K562 (cell line): ENCODE measurements around the gene NCOA4. TPM values are rescaled to one million over a fixed set of nuclear protein-coding genes. Genes with fewer than 3 reads are reported as not detected.
"Not testable (repeated sequence)": the region's sequence is repeated elsewhere in the genome, so short reads cannot be mapped to it uniquely, and the experiment has no call there.

Source experiments
- ATAC-seq: fragments of 200-7000 bp; cut with Tn5 transposase; 3 replicates; pipeline ENCODE4 v1.9.1; 2020; ENCODE audit warnings: moderate library complexity
- BruUV-seq: library from RNA; stranded (reverse); fragments of 400-500 nt; replicated peaks from 2 replicates; lab custom pipeline; 2021; lab: Mats Ljungman, UMichigan
- CTCF ChIA-PET: fragments of 300-600 bp; formaldehyde crosslinking; extraction: SDS; loops from one replicate; lab custom pipeline; 2021; ENCODE audit warnings: low intra/inter-chr PET ratio; lab: Yijun Ruan, JAX
- POLR2A ChIA-PET: fragments of 300-600, 350-650 bp; sonication (Branson Sonifier 250); formaldehyde crosslinking; extraction: SDS; loops from one replicate; lab custom pipeline; 2021; ENCODE audit warnings: antibody characterized with exemption, inconsistent platforms; lab: Yijun Ruan, JAX
- DNase-seq, 4 experiments: peaks; one replicate each; pipeline versions ENCODE4 v3.0.0 to v3.0.0-alpha.2; 2011 to 2018; ENCODE audit warnings: low spot score in 3 of 4, mixed read lengths in 3 of 4; ENCODE audit errors: extremely low read depth in 1 of 4
- FAIRE-seq: peaks from 2 replicates; lab custom pipeline; 2011; peaks lifted over from hg19 to GRCh38; lab: Jason Lieb, UNC
- H2AFZ ChIP-seq: 2 replicates; pipeline ENCODE4 v1.6.0; 2011; ENCODE audit warnings: low read depth, low read length, control low read depth, inconsistent platforms
- H3K27ac ChIP-seq: fragments of 200-600 bp; 3 replicates; pipeline ENCODE4 v1.8.0; 2011; ENCODE audit warnings: low read depth, mild to moderate bottlenecking, control low read depth, inconsistent platforms, low read length, moderate library complexity, mixed read lengths; ENCODE audit errors: extremely low read depth
- H3K27me3 ChIP-seq, 2 experiments: fragments of 300-600 bp in 1 of 2; 2 replicates in 1 of 2; 3 replicates in 1 of 2; pipeline versions ENCODE4 v1.6.0 to v1.8.0; 2011; ENCODE audit warnings: inconsistent platforms in 2 of 2, low read length in 2 of 2, mild to moderate bottlenecking in 1 of 2, mixed read lengths in 1 of 2, moderate library complexity in 1 of 2; ENCODE audit not compliant: control insufficient read depth in 2 of 2, insufficient read depth in 2 of 2
- H3K36me3 ChIP-seq: fragments of 300-600 bp; 3 replicates; pipeline ENCODE4 v1.8.0; 2011; ENCODE audit warnings: mild to moderate bottlenecking, low read length, inconsistent platforms; ENCODE audit not compliant: control insufficient read depth, insufficient read depth
- H3K4me1 ChIP-seq, 2 experiments: fragments of 200-600 bp in 1 of 2; replicated peaks in 1 of 2; 2 replicates in 1 of 2; 3 replicates in 1 of 2; pipeline versions ENCODE4 v1.5.1 to v1.8.0; 2011; ENCODE audit warnings: inconsistent platforms in 2 of 2, low read length in 2 of 2, mild to moderate bottlenecking in 1 of 2, mixed read lengths in 1 of 2, moderate library complexity in 1 of 2; ENCODE audit not compliant: control insufficient read depth in 2 of 2, insufficient read depth in 2 of 2
- H3K4me2 ChIP-seq: 2 replicates; pipeline ENCODE4 v1.6.1; 2011; ENCODE audit warnings: low read length, control low read depth, inconsistent platforms, mixed read lengths; ENCODE audit not compliant: insufficient read depth
- H3K4me3 ChIP-seq: fragments of 200-600 bp; sonication (generic), shearing (Covaris generic); 2 replicates; pipeline ENCODE4 v1.5.1; 2016; ENCODE audit warnings: control low read depth, inconsistent platforms
- H3K79me2 ChIP-seq: fragments of 200-600 bp; 3 replicates; pipeline ENCODE4 v1.8.0; 2011; ENCODE audit warnings: low read length, inconsistent platforms; ENCODE audit not compliant: control insufficient read depth, insufficient read depth
- H3K9ac ChIP-seq, 2 experiments: 2 replicates each; pipeline versions ENCODE4 v1.6.0 to v1.6.1; 2011; ENCODE audit warnings: low read depth in 2 of 2, low read length in 2 of 2, control low read depth in 1 of 2, inconsistent platforms in 1 of 2, mild to moderate bottlenecking in 1 of 2, mixed read lengths in 1 of 2; ENCODE audit not compliant: insufficient read depth in 1 of 2
- H3K9me1 ChIP-seq: one replicate; pipeline ENCODE4 v1.6.0; 2011; ENCODE audit warnings: inconsistent platforms, mild to moderate bottlenecking, low read length, moderate library complexity; ENCODE audit not compliant: control insufficient read depth, insufficient read depth
- H3K9me3 ChIP-seq: replicated peaks from 2 replicates; pipeline ENCODE4 v1.5.1; 2011; ENCODE audit warnings: low read depth, low read length, inconsistent platforms; ENCODE audit not compliant: control insufficient read depth, insufficient read depth
- H4K20me1 ChIP-seq: replicated peaks from 2 replicates; pipeline ENCODE4 v1.6.1; 2011; ENCODE audit warnings: low read length, inconsistent platforms, mixed read lengths; ENCODE audit not compliant: control insufficient read depth, insufficient read depth
- WGBS: fragments of 100-300 bp; shearing (Covaris generic); methylation state at CpG from one replicate; pipeline ENCODE4 v1.1.6; 2016; ENCODE audit warnings: low coverage, mixed read lengths; ENCODE audit not compliant: insufficient coverage; ENCODE audit errors: missing lambda C conversion rate; 5-methylcytosine and 5-hydroxymethylcytosine counted together
- in situ Hi-C: fragments of 300-500 bp; cut with MboI; formaldehyde crosslinking; loops from 4 replicates; pipeline ENCODE4 v1.15.0; 2018; ENCODE audit warnings: inconsistent platforms, mixed read lengths
- intact Hi-C: fragments of 100-400 bp; cut with micrococcal nuclease; formaldehyde crosslinking; loops from 2 replicates; pipeline ENCODE4 v1.14.2; 2022
- polyA plus RNA-seq, 8 experiments: library from polyadenylated mRNA; depleted of rRNA in 4 of 8; stranded (reverse) in 5 of 8; unstranded in 3 of 8; fragments of >200 nt; fragmentation: Nextera tagmentation in 2 of 8; fragmentation: Illumina TruSeq in 1 of 8; extraction: Ambion mirVana in 2 of 8; extraction: Trizol in 1 of 8; gene quantifications; 2 replicates each; pipeline versions ENCODE4 v1.2.1 to v1.2.3, GENCODE V29; 2011 to 2014; ENCODE audit warnings: inconsistent platforms in 1 of 8, missing spikeins in 1 of 8
- total RNA-seq, 7 experiments: library from RNA; depleted of rRNA in 6 of 7; stranded (reverse); fragments of >200 nt in 6 of 7; fragmentation: Illumina TruSeq in 2 of 7; extraction: Trizol in 2 of 7; gene quantifications; 2 replicates each; pipeline versions ENCODE4 v1.2.1 to v1.2.3, GENCODE V29; 2011 to 2021; ENCODE audit warnings: low replicate concordance in 1 of 7
- TF ChIP-seq, protein P1 (sequence below), 2 experiments: IDR thresholded peaks; 2 replicates each; pipeline ENCODE4 v1.6.1; 2011; ENCODE audit warnings: borderline replicate concordance in 1 of 2, control low read depth in 1 of 2, low read depth in 1 of 2, low read length in 1 of 2, mild to moderate bottlenecking in 1 of 2, mixed read lengths in 1 of 2, moderate library complexity in 1 of 2; ENCODE audit not compliant: insufficient read depth in 1 of 2, insufficient read length in 1 of 2, poor library complexity in 1 of 2, severe bottlenecking in 1 of 2; ENCODE audit errors: extremely low read depth in 1 of 2
- TF ChIP-seq, protein P2 (sequence below), 3 experiments: IDR thresholded peaks in 2 of 3; conservative IDR thresholded peaks in 1 of 3; 2 replicates each; pipeline ENCODE4 v1.5.1; 2011 to 2012; ENCODE audit warnings: low read length in 3 of 3, mild to moderate bottlenecking in 3 of 3, control low read depth in 2 of 3, improper control_type of control experiment in 1 of 3, inconsistent platforms in 1 of 3, low read depth in 1 of 3, mixed read lengths in 1 of 3, moderate library complexity in 1 of 3; ENCODE audit not compliant: insufficient read depth in 2 of 3

The NCOA4 gene
- total and polyA plus RNA-seq, 9 of the 15 experiments (the other 6 are each of a cell fraction or from before 2014, with no cell fraction given): 89.8 to 283 (median 181) TPM

DNA sequence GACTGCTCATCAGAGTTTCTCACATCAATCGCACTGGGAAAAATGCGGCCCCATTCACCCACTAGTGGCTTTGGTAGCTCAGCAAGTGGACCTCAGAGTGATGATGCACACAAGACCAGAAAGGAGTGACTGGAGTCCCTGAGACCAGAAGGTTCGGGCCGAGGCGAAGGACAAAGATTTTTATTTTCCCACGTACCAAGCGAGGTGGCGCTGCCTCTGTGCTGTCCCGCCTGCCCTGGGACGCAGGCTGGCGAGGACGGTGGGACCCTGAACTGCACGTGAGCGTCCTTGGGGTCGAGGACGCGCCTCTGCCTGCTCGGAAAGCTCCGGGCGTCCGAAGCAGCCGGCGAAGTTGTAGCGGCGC lies 58.7 kb downstream of the NCOA4 start:
- Histone ChIP-seq H3K9ac (peak overlapping the region; percentile 91 to 96), H3K4me2 (peak overlapping the region; percentile 89), H3K4me3 (peak overlapping the region; percentile 86), H3K27ac (peak overlapping the region; percentile 86)
- H3K9me3 ChIP-seq, POLR2A ChIA-PET, H3K9me1 ChIP-seq: not testable (repeated sequence)
- TSS peak; percentile 75 for BruUV-seq
- peak; percentile 79 for ATAC-seq
- TF ChIP-seq, protein P1, sequence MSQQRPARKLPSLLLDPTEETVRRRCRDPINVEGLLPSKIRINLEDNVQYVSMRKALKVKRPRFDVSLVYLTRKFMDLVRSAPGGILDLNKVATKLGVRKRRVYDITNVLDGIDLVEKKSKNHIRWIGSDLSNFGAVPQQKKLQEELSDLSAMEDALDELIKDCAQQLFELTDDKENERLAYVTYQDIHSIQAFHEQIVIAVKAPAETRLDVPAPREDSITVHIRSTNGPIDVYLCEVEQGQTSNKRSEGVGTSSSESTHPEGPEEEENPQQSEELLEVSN (IDR thresholded peaks at IDR 0.05; ENCODE audit: borderline replicate concordance in 1 of 2, extremely low read depth in 1 of 2, insufficient read depth in 1 of 2, insufficient read length in 1 of 2, low read depth in 1 of 2, low read length in 1 of 2, poor library complexity in 1 of 2, severe bottlenecking in 1 of 2): peak in 1 of 2 experiments; percentile 47
- TF ChIP-seq, protein P2, sequence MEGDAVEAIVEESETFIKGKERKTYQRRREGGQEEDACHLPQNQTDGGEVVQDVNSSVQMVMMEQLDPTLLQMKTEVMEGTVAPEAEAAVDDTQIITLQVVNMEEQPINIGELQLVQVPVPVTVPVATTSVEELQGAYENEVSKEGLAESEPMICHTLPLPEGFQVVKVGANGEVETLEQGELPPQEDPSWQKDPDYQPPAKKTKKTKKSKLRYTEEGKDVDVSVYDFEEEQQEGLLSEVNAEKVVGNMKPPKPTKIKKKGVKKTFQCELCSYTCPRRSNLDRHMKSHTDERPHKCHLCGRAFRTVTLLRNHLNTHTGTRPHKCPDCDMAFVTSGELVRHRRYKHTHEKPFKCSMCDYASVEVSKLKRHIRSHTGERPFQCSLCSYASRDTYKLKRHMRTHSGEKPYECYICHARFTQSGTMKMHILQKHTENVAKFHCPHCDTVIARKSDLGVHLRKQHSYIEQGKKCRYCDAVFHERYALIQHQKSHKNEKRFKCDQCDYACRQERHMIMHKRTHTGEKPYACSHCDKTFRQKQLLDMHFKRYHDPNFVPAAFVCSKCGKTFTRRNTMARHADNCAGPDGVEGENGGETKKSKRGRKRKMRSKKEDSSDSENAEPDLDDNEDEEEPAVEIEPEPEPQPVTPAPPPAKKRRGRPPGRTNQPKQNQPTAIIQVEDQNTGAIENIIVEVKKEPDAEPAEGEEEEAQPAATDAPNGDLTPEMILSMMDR (IDR thresholded peaks at IDR 0.05 in 2 of 3, conservative IDR thresholded peaks at IDR 0.05 in 1 of 3; ENCODE audit: insufficient read depth in 2 of 3, low read depth in 1 of 3, low read length in 3 of 3): peak in 1 of 3 experiments; percentile 24; a peak in 2 of 6 replicates
- TF ChIP-seq, all 486 proteins: peak for 2; not testable (repeated sequence) for 484
- intact Hi-C loops, in situ Hi-C loops, FAIRE-seq, CTCF ChIA-PET, H3K27me3 ChIP-seq, H4K20me1 ChIP-seq: not testable (repeated sequence)
- H3K36me3 ChIP-seq: peaks cover 23% of the 10 kb centered on the region; the same call in 2 of the 3 replicates
- peaks cover 78% of the 10 kb centered on the region for H3K79me2 ChIP-seq
- DNase-seq: peak in 3 of 4 experiments; percentile 7 to 32 (median 13)
- H2AFZ ChIP-seq: peak overlapping the region; percentile 90
- 0% methylated on average over 8 of the region's 25 CpGs for WGBS
- H3K4me1 ChIP-seq: peaks cover 4 to 10% of the 10 kb centered on the region in 2 experiments; a peak in 3 of 5 replicates

GRCh38 chr10:45971019-45971418 lies 59.4 kb downstream of the NCOA4 start:
- H3K9me1 ChIP-seq, H3K27me3 ChIP-seq, DNase-seq, in situ Hi-C loops, H4K20me1 ChIP-seq, POLR2A ChIA-PET, H3K27ac ChIP-seq, CTCF ChIA-PET, H2AFZ ChIP-seq, H3K9me3 ChIP-seq, BruUV-seq, intact Hi-C loops, FAIRE-seq, ATAC-seq: not testable (repeated sequence)
- Histone ChIP-seq H3K36me3 (peaks cover 23% of the 10 kb centered on the region; the same call in 2 of the 3 replicates), H3K9ac (peak overlapping the region; percentile 30 to 68; a peak in 3 of 4 replicates), H3K4me3 (peak overlapping the region; percentile 86), H3K79me2 (peaks cover 79% of the 10 kb centered on the region), H3K4me2 (peak overlapping the region; percentile 89), H3K4me1 (peaks cover 4 to 10% of the 10 kb centered on the region in 2 experiments; a peak in 3 of 5 replicates)
- 36% methylated on average over 14 of the region's 14 CpGs for WGBS
